HTERT RPE-1 (cell line): ENCODE measurements around the gene CRHR1.

Source experiments
- in situ Hi-C: fragments of 300-500 bp; cut with MboI; formaldehyde crosslinking; loops from 4 replicates; pipeline ENCODE4 v1.14.3; 2020; ENCODE audit warnings: low sequenced_read_pairs

Gene CRHR1

GRCh38 chr17:45757431-45758218 is 26.5 kb upstream of the CRHR1 start:
- in situ Hi-C loops: no loop called here

GRCh38 chr17:45758544-45758943 is 25.6 kb upstream of the CRHR1 start:
- in situ Hi-C loops: no loop called here

GRCh38 chr17:45759761-45760160 is 24.4 kb upstream of the CRHR1 start:
- in situ Hi-C loops: no loop called here

GRCh38 chr17:45761957-45762565 is 22.1 kb upstream of the CRHR1 start:
- in situ Hi-C loops: no loop called here

GRCh38 chr17:45763182-45763581 is 20.9 kb upstream of the CRHR1 start:
- in situ Hi-C loops: no loop called here

- in situ Hi-C loops: no loop called here
Observed at GRCh38 chr17:45764479-45764878, 19.6 kb upstream of the CRHR1 start.

GRCh38 chr17:45768000-45768399 is 16.1 kb upstream of the CRHR1 start:
- in situ Hi-C loops: no loop called here

- in situ Hi-C loops: no loop called here
Observed at GRCh38 chr17:45770632-45771270, 13.4 kb upstream of the CRHR1 start.

- in situ Hi-C loops: no loop called here
Observed at GRCh38 chr17:45771271-45771959, 12.7 kb upstream of the CRHR1 start.

- in situ Hi-C loops: no loop called here
Observed at GRCh38 chr17:45775148-45775547, 9.0 kb upstream of the CRHR1 start.

- in situ Hi-C loops: no loop called here
Observed at GRCh38 chr17:45775576-45776011, 8.5 kb upstream of the CRHR1 start.

GRCh38 chr17:45776896-45777295 is 7.2 kb upstream of the CRHR1 start:
- in situ Hi-C loops: no loop called here

GRCh38 chr17:45777388-45777787 is 6.7 kb upstream of the CRHR1 start:
- in situ Hi-C loops: no loop called here

GRCh38 chr17:45780921-45781320 is 3.2 kb upstream of the CRHR1 start:
- in situ Hi-C loops: no loop called here

GRCh38 chr17:45782889-45783592 is 1.1 kb upstream of the CRHR1 start:
- in situ Hi-C loops: no loop called here

- in situ Hi-C loops: no loop called here
Observed at GRCh38 chr17:45783593-45784292, 377 bp upstream of the CRHR1 start.

GRCh38 chr17:45784741-45785479 is 790 bp downstream of the CRHR1 start:
- in situ Hi-C loops: no loop called here

GRCh38 chr17:45785480-45786193 is 1.5 kb downstream of the CRHR1 start:
- in situ Hi-C loops: no loop called here

- in situ Hi-C loops: no loop called here
Observed at GRCh38 chr17:45786349-45786748, 2.2 kb downstream of the CRHR1 start.
